Heart right ventricle (tissue), 16 donors: Measurements from ENCODE around the gene NUDT3. TPM values are rescaled to one million over a fixed set of nuclear protein-coding genes. Genes with fewer than 3 reads are reported as not detected.
"Not testable (repeated sequence)": the region's sequence is repeated elsewhere in the genome, so short reads cannot be mapped to it uniquely, and the experiment has no call there.

Experiments
- ATAC-seq, 8 donors: fragments of 200-7000 bp; cut with Tn5 transposase; one replicate each; pipeline ENCODE4 v1.9.1; 2020; ENCODE audit warnings: mild to moderate bottlenecking in 8 of 8, moderate library complexity in 8 of 8, moderate number of reproducible peaks in 1 of 8
- DNase-seq, 2 donors: peaks; one replicate each; pipeline ENCODE4 v3.0.0-alpha.2; 2020
- H3K27ac ChIP-seq, 10 donors: fragments of 200-600 bp; sonication (generic) in 2 of 10; one replicate each; pipeline versions ENCODE4 v1.5.0 to v1.8.0; 2020 to 2022; ENCODE audit warnings: mild to moderate bottlenecking in 3 of 10
- H3K27me3 ChIP-seq, 7 donors: fragments of 200-600 bp; one replicate each; pipeline ENCODE4 v1.8.0; 2021 to 2022; ENCODE audit warnings: mild to moderate bottlenecking in 2 of 7
- H3K36me3 ChIP-seq, 9 donors: fragments of 200-600 bp; sonication (generic) in 1 of 9; one replicate each; pipeline versions ENCODE4 v1.5.0 to v1.8.0; 2020 to 2022; ENCODE audit warnings: mild to moderate bottlenecking in 2 of 9
- H3K4me1 ChIP-seq, 9 donors: fragments of 200-600 bp; sonication (generic) in 1 of 9; one replicate each; pipeline versions ENCODE4 v1.5.0 to v1.8.0; 2020 to 2022; ENCODE audit warnings: mild to moderate bottlenecking in 4 of 9
- H3K4me3 ChIP-seq, 10 donors: fragments of 200-600 bp; sonication (generic) in 2 of 10; one replicate each; pipeline versions ENCODE4 v1.5.0 to v1.8.0; 2020 to 2022; ENCODE audit warnings: mild to moderate bottlenecking in 7 of 10, moderate library complexity in 2 of 10
- H3K9me3 ChIP-seq, 11 donors: fragments of 200-600 bp in 10 of 11; sonication (generic) in 2 of 11; one replicate each; pipeline versions ENCODE4 v1.5.0 to v1.8.0; 2013 to 2022; ENCODE audit warnings: mild to moderate bottlenecking in 2 of 11, control low read depth in 1 of 11, moderate library complexity in 1 of 11
- WGBS, 2 donors: extraction: QIAGEN DNeasy Blood & Tissue Kit; methylation state at CpG; one replicate each; pipeline ENCODE4 v1.1.7; 2013; ENCODE audit warnings: inconsistent platforms in 1 of 2; 5-methylcytosine and 5-hydroxymethylcytosine counted together
- intact Hi-C, 10 donors: fragments of 100-400 bp; cut with DNase I; formaldehyde crosslinking; loops; one replicate each; pipeline versions ENCODE4 v1.11.1 to v1.14.2; 2022
- polyA plus RNA-seq, 2 donors: library from polyadenylated mRNA; stranded (reverse); fragments of 200-250 nt; gene quantifications; one replicate each; pipeline ENCODE4 v1.2.3, GENCODE V29; 2013
- total RNA-seq, 10 donors: library from RNA; stranded (reverse); fragmentation: NEBNext Ultra II Directional in 3 of 10; extraction: Animal tissue kit (Norgen Biotek cat#: 25700) in 3 of 10; gene quantifications; one replicate each; pipeline versions ENCODE4 v1.2.1 to v1.2.4, GENCODE V29; 2021 to 2023
- TF ChIP-seq, protein P1 (sequence below), 9 donors: fragments of 200-600 bp; sonication (generic) in 2 of 9; IDR thresholded peaks; one replicate each; pipeline versions ENCODE4 v1.5.0 to v1.8.0; 2021 to 2022; ENCODE audit warnings: antibody characterized with exemption in 9 of 9, mild to moderate bottlenecking in 5 of 9, moderate library complexity in 1 of 9
- donor health status: Arrhythmogenic right ventricular cardiomyopathy.
- donor health status: ischemic (EF 13 %, LVEDD 7.1; RV severe dilation, severe dysfunction).
- donor health status: healthy with polysubstance abuse.
- donor health status: DM: no; HTN: yes; CAD: no.
- donor health status: DM: no; HTN: no; CAD: no.
- donor health status: ischemic (EF 25% LVEDD 6.9; RV normal size, moderate dysfunction).
- donor health status: ischemic (EF 25% LVEDD 5.7; RV mildly dilated, moderate dysfunction).
- donor health status: healthy.
- donor health status: DM: yes; HTN: yes; CAD: no.
- donor health status: Ischemic cardiomyopathy.
- donor health status: ischemic (EF 35%, LVEDD 5.7; RV mildly dilated, moderate dysfunction).
- donor health status: nonischemic (EF 11% LVEDD 7.7; RV severe dilation, severe dysfunction).
- donor health status: DM: yes; HTN: yes; CAD: no.
- donor health status: PGD.
- donor health status: ischemic (EF 29% LVEDD 5.4; RV normal size, mild dysfunction).
- donor health status: nonischemic (EF 23%, LVEDD 6.1; RV moderate dilation, normal function).

NUDT3 gene
- total and polyA plus RNA-seq, 12 donors, result 9.3 to 67.1 (median 54.4) TPM

- 78 to 80% methylated on average over 8 of the region's 8 CpGs for WGBS, 2 donors
Observed at GRCh38 chr6:34246563-34247391, 145.7 kb downstream of the NUDT3 start.

DNA sequence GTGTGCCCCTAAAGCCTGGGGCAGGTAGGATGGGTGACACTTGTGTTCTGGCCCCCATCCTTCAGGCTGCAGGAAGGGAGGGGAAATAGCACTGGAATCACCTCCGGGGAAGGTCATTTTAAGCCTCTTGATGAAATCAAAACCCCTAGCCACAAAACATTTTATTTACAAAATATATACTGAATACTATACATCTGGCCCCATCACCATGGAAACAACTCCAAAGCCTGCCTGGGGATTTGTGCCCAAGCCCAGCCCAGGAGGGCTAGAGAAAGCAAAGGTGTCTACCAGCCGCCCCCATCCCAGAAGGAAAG lies 146.3 kb downstream of the NUDT3 start:
- WGBS, 2 donors, result 72 to 80% methylated on average over 2 of the region's 2 CpGs
- H3K36me3 ChIP-seq, result peaks cover 0 to 22% (median 0%) of the 10 kb centered on the region in 9 donors
- no peak overlapping the region for H3K4me3 ChIP-seq
- TF ChIP-seq, protein P1, sequence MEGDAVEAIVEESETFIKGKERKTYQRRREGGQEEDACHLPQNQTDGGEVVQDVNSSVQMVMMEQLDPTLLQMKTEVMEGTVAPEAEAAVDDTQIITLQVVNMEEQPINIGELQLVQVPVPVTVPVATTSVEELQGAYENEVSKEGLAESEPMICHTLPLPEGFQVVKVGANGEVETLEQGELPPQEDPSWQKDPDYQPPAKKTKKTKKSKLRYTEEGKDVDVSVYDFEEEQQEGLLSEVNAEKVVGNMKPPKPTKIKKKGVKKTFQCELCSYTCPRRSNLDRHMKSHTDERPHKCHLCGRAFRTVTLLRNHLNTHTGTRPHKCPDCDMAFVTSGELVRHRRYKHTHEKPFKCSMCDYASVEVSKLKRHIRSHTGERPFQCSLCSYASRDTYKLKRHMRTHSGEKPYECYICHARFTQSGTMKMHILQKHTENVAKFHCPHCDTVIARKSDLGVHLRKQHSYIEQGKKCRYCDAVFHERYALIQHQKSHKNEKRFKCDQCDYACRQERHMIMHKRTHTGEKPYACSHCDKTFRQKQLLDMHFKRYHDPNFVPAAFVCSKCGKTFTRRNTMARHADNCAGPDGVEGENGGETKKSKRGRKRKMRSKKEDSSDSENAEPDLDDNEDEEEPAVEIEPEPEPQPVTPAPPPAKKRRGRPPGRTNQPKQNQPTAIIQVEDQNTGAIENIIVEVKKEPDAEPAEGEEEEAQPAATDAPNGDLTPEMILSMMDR (IDR thresholded peaks at IDR 0.05), result no peak
- no peaks in the 10 kb centered on the region for H3K27me3 ChIP-seq
- peaks cover 12 to 57% (median 30%) of the 10 kb centered on the region in 9 donors for H3K4me1 ChIP-seq
- DNase-seq (no peak), ATAC-seq (no peak)
- intact Hi-C loops, result loop anchor here in 9 of 10 donors (5.0 kb wide), 6 partner anchors 44 to 361 kb away; partner anchors contain the start of gene NUDT3 (in 3 of the 9)
- no peaks in the 10 kb centered on the region for H3K9me3 ChIP-seq
- no peak overlapping the region for H3K27ac ChIP-seq

More at GRCh38 chr6:34246563-34247391, 145.7 kb downstream of the NUDT3 start:
- Histone ChIP-seq H3K27ac (no peak overlapping the region), H3K4me3 (no peak overlapping the region), H3K4me1 (peaks cover 12 to 57% (median 30%) of the 10 kb centered on the region in 9 donors), H3K9me3 (no peaks in the 10 kb centered on the region), H3K36me3 (peaks cover 0 to 16% (median 0%) of the 10 kb centered on the region in 9 donors), H3K27me3 (no peaks in the 10 kb centered on the region)
- no peak for ATAC-seq
- TF ChIP-seq, protein P1 (IDR thresholded peaks at IDR 0.05), result peak in 7 of 9 donors; percentile 32 to 58 (median 43)
- intact Hi-C loops, result loop anchor here in 9 of 10 donors (5.0 kb wide), 6 partner anchors 44 to 361 kb away; partner anchors contain the start of gene NUDT3 (in 3 of the 9)
- DNase-seq, result peak in 1 of 2 donors; percentile 51

DNA sequence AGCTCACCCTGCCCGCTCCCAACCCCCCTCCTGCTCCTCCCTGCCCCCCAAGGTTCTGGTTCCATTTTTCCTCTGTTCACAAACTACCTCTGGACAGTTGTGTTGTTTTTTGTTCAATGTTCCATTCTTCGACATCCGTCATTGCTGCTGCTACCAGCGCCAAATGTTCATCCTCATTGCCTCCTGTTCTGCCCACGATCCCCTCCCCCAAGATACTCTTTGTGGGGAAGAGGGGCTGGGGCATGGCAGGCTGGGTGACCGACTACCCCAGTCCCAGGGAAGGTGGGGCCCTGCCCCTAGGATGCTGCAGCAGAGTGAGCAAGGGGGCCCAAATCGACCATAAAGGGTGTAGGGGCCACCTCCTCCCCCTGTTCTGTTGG lies 146.7 kb downstream of the NUDT3 start:
- Histone ChIP-seq H3K4me1 (peaks cover 12 to 57% (median 30%) of the 10 kb centered on the region in 9 donors), H3K36me3 (peaks cover 0 to 26% (median 0%) of the 10 kb centered on the region in 9 donors)
- not testable (repeated sequence) for H3K9me3 ChIP-seq, H3K27ac ChIP-seq, DNase-seq, ATAC-seq, H3K4me3 ChIP-seq, H3K27me3 ChIP-seq
- intact Hi-C loops, result loop anchor here in 9 of 10 donors (5.0 kb wide), 6 partner anchors 43 to 362 kb away; partner anchors contain the start of gene NUDT3 (in 3 of the 9)
- WGBS, 2 donors, result 81 to 88% methylated on average over 7 of the region's 7 CpGs

DNA sequence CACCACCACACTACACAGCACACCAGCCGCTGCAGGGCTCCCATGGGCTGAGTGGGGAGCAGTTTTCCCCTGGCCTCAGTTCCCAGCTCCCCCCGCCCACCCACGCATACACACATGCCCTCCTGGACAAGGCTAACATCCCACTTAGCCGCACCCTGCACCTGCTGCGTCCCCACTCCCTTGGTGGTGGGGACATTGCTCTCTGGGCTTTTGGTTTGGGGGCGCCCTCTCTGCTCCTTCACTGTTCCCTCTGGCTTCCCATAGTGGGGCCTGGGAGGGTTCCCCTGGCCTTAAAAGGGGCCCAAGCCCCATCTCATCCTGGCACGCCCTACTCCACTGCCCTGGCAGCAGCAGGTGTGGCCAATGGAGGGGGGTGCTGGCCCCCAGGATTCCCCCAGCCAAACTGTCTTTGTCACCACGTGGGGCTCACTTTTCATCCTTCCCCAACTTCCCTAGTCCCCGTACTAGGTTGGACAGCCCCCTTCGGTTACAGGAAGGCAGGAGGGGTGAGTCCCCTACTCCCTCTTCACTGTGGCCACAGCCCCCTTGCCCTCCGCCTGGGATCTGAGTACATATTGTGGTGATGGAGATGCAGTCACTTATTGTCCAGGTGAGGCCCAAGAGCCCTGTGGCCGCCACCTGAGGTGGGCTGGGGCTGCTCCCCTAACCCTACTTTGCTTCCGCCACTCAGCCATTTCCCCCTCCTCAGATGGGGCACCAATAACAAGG lies 147.3 kb downstream of the NUDT3 start:
- WGBS, 2 donors, result 85 to 90% methylated on average over 12 to 13 of the region's 13 CpGs
- DNase-seq, ATAC-seq, H3K4me3 ChIP-seq, H3K9me3 ChIP-seq, H3K27me3 ChIP-seq: not testable (repeated sequence)
- Histone ChIP-seq H3K36me3 (peaks cover 0 to 27% (median 0%) of the 10 kb centered on the region in 9 donors), H3K4me1 (peaks cover 12 to 56% (median 30%) of the 10 kb centered on the region in 9 donors), H3K27ac (peak overlapping the region in 2 of 10 donors; percentile 63 to 87)
- intact Hi-C loops, result loop anchor here in 9 of 10 donors (5.0 kb wide), 6 partner anchors 43 to 362 kb away; partner anchors contain the start of gene NUDT3 (in 3 of the 9)
